ENCODE data around the gene IL10RA.

DNA sequence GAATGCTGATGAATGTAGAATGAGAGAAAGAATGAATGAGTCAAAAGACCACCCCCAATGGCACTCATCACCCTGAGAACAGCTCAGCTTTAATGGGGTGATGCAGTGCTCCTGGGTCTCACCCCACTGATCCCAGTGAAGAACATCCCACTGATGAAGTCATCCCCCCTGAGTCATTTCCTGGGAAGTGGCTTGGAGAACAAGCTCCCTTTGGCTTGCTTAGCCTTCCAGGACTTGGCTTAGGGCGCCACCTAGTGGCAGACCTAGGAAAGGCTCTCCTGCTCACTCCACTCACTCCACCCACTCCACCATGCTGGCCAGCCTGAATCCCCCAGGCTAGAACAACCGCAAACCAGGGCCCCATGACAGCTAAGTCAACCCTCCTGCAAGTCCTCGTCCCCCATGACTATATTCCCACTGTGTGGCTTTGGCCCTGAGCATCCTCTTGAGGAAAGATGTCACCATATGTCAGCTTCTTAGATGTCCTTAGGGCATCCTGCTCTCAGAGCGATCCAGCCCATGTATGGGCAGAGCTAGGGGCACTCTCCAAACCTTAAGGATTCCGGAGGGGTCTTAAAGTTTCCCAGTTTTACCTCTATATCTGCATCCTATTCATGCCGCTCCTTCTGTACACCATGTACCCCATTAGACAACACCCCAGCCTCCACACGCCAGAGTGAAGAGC is 39.2 kb upstream of the IL10RA start:
- TF ChIP-seq, protein P1, sequence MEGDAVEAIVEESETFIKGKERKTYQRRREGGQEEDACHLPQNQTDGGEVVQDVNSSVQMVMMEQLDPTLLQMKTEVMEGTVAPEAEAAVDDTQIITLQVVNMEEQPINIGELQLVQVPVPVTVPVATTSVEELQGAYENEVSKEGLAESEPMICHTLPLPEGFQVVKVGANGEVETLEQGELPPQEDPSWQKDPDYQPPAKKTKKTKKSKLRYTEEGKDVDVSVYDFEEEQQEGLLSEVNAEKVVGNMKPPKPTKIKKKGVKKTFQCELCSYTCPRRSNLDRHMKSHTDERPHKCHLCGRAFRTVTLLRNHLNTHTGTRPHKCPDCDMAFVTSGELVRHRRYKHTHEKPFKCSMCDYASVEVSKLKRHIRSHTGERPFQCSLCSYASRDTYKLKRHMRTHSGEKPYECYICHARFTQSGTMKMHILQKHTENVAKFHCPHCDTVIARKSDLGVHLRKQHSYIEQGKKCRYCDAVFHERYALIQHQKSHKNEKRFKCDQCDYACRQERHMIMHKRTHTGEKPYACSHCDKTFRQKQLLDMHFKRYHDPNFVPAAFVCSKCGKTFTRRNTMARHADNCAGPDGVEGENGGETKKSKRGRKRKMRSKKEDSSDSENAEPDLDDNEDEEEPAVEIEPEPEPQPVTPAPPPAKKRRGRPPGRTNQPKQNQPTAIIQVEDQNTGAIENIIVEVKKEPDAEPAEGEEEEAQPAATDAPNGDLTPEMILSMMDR (IDR thresholded peaks at IDR 0.05) = peak; percentile 94 to 99 (median 98)
- TF ChIP-seq POLR2A (IDR thresholded peaks at IDR 0.05) = no peak
